ENCODE results near the gene SPATA9. TPM values are rescaled to one million over a fixed set of nuclear protein-coding genes. Genes with fewer than 3 reads are reported as not detected.
"Not testable (repeated sequence)": the region's sequence is repeated elsewhere in the genome, so short reads cannot be mapped to it uniquely, and the experiment has no call there.

SPATA9 gene
- total RNA-seq, 1 donor from 2014 or later = not detected

DNA sequence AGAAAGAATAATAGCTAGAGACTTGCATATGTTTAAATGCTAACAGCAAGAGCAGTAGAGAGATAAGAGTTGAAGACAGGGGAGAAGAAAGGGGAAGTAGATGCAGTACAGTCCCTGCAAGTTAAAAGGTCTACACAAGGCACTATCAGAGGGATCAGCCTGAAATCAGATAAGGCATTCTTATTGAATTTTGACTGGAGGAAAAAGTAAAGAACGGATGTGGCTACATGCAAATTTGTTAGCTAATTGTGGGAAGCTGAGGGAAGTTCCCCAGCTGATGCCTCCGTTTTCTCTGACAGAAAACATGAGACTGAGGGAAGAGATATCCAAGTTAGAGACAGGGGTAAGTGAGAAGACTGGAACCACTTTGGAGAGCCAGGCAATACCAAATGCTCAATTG is 35.4 kb upstream of the SPATA9 start:
- DNase-seq (ENCODE audit: extremely low read depth, low read depth, low spot score) = no peak

- no peak for DNase-seq (ENCODE audit: extremely low read depth, low read depth, low spot score)
Observed at GRCh38 chr5:95717439-95717838, 34.6 kb upstream of the SPATA9 start.

GRCh38 chr5:95715799-95716461 is 33.1 kb upstream of the SPATA9 start:
- DNase-seq (ENCODE audit: extremely low read depth, low read depth, low spot score) = no peak

GRCh38 chr5:95713960-95714710 is 31.3 kb upstream of the SPATA9 start:
- DNase-seq (ENCODE audit: extremely low read depth, low read depth, low spot score) = no peak

- not testable (repeated sequence) for DNase-seq (ENCODE audit: extremely low read depth, low read depth, low spot score)
Observed at GRCh38 chr5:95713246-95713645, 30.5 kb upstream of the SPATA9 start.

DNA sequence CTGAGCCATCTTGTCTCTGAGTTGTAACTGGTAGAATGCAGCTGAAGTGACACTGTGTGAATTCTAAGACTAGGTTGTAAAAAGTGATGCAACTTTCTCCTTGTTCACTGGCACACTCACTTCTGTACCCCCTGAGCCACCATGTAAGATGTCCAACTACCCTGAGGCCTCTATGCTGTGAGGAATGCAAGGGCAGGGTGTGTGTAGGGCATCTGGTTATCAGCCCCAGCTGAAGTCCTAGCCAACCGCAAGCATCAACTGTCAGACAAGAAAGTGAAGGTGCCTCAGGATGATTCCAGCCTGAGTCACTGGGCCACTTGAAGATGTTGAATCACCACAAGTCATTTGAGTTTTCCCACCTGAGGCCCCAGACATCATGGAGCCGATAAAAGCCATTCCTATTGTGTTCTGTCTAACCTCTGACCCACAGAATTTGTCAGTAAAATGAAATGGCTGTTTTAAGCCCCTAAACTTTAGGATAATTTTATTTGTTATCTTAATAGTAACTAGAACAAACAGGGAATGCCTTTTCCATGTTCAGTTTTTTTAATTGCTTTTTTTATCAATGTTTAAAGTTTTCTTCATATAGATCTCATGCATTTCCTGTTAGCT is 29.7 kb upstream of the SPATA9 start:
- no peak for DNase-seq (ENCODE audit: extremely low read depth, low read depth, low spot score)

DNA sequence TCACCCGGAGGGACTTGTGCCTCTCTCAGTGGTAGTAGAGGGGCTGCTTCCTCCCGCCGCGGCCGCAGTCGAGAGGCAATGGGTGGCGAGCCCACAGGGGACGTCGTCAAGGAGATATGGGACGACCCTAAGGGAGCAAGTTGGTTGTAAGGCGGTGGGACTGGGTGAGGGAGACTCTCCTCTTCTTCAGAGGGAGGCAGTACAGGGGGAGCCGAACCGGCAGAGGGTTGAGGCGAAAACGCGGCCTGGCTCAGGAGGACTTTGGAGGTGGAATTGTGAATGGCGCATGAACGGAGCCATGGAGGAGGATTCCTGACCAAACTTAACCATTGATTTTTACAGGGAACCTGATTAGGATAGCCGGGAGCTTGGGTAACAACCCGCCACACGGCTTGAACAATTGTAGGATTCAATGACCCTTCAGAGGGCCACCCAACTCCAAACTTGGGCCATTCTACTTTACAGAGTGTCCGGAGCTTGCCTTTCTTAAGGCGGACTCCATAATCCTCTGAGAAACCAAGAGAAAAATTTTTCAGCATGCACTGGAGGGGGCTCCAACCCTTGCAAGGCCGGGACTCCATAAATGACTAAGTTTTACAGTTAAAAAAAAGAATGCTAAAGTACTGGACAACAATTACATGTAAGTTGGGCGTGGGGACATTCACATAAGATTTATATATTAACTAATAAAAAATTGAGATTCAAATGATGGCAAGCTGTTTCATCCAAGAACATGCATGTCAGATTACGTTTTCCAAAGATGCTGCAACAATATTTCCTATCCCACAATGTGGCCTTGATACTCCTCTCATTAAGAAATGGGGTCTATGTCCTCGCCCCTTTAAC is 28.9 kb upstream of the SPATA9 start:
- no peak for DNase-seq (ENCODE audit: extremely low read depth, low read depth, low spot score)

DNA sequence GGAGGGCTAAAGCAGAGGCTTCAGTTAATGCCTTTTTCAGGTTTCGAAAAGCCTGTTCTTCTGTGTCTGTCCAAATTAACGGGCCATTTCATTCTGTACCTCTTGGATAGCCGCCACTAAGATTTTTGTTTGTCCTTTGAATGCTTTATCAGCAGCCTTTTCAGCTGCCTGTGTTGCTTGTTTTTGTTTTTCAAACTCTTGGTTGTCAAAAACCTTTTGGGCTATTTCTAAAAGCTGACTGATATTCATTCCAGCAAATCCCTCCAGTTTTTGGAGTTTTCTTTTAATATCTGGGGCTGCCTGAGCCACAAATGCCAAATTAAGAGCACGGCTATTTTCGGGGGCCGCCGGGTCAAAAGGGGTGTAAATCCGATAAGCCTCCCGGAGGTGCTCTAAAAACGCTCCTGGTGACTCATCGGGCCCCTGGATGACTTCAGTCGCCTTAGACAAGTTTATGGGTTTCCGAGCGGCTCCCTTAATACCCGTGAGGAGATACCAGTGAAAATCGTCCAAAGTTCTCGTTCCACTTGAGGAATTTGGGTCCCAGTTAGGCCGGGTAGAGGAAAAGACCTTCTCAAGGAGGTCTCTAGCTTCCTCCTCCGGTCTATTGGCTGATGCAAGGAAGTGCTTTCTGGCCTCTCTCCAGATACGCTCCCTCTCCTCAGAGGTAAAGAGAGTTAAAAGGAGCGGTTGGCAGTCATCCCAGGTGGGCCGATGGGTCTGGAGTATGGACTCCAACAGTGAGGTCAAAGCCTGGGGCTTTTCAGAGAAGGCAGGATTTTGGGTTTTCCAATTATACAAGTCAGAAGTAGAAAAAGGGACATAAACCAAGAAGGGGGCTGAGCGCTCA is 28.1 kb upstream of the SPATA9 start:
- not testable (repeated sequence) for DNase-seq (ENCODE audit: extremely low read depth, low read depth, low spot score)

GRCh38 chr5:95709967-95710650 is 27.3 kb upstream of the SPATA9 start:
- DNase-seq (ENCODE audit: extremely low read depth, low read depth, low spot score) = no peak

GRCh38 chr5:95708876-95709275 is 26.1 kb upstream of the SPATA9 start:
- DNase-seq (ENCODE audit: extremely low read depth, low read depth, low spot score) = no peak

DNA sequence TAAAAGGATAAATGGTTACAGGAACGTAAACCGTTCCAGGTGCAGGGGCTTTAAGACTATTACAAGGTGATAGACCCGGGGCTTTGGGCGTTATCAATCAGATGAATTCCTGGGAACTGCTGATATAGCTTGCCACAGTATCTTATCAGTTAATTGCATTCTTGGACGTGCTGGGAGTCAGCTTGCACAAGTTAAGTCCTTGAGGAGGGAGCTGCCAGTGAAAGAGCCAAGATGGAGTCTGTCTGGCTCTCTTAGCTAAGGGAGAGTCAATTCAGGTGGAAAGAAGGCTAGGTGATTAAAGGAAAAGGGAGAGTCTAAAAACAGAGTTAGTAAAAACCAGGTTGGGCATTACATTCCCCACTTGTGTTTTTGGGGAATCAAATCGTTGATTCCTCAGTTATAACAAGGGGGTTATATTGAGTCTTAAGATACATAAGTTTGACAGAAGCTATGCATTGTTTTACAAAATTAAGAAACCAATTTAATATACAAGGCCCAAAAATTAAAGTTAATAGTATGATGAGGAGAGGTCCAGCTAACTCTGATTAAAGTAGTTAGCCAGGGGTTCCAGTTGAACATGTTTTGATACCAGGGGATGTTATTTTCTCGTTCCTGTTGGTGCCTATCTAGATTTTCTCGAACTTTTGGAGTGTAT is 24.9 kb upstream of the SPATA9 start:
- DNase-seq (ENCODE audit: extremely low read depth, low read depth, low spot score) = not testable (repeated sequence)

- no peak for DNase-seq (ENCODE audit: extremely low read depth, low read depth, low spot score)
Observed at GRCh38 chr5:95707055-95707454, 24.3 kb upstream of the SPATA9 start.

DNA sequence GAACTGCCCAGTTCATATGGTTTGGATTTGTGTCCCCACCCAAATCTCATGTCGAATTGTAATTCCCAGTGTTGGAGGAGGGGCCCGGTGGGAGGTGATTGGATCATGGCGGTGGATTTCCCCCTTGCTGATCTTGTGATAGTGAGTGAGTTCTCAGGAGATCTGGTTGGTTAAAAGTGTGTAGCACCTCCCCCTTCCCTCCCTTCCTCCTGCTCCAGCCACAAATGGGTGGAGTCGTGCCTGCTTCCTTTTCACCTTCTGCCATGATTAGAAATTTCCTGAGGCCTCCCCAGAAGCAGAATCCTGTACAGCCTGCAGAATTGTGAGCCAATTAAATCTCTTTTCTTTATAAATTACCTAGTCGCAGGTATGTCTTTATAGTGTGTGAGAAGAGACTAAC is 23.4 kb upstream of the SPATA9 start:
- not testable (repeated sequence) for DNase-seq (ENCODE audit: extremely low read depth, low read depth, low spot score)

- no peak for DNase-seq (ENCODE audit: extremely low read depth, low read depth, low spot score)
Observed at GRCh38 chr5:95704150-95704549, 21.4 kb upstream of the SPATA9 start.

DNA sequence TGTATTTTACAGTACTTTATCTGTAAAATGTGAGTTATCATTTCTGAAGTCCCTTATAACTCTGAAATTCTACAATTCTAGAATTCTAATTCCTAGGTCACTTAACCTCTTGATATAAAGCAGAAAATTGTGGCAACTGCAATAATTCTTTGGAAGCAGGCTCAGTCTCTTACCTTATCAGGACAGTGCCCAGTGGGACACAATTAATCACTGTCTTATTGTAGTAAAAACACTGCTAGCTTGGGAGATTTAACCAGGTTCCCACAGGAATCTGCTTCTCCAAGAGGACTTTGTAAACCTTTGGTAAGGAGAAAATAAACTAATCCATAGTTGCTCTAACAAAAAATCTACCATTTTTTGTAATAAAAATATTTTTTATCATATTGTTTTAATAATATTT is 18.3 kb upstream of the SPATA9 start:
- no peak for DNase-seq (ENCODE audit: extremely low read depth, low read depth, low spot score)

GRCh38 chr5:95699337-95699736 is 16.5 kb upstream of the SPATA9 start:
- no peak for DNase-seq (ENCODE audit: extremely low read depth, low read depth, low spot score)

- DNase-seq (ENCODE audit: extremely low read depth, low read depth, low spot score) = no peak
Observed at GRCh38 chr5:95697781-95698681, 15.2 kb upstream of the SPATA9 start.

GRCh38 chr5:95690333-95690732 is 7.5 kb upstream of the SPATA9 start:
- no peak for DNase-seq (ENCODE audit: extremely low read depth, low read depth, low spot score)
